ENCODE results near the gene RAB44.

DNA sequence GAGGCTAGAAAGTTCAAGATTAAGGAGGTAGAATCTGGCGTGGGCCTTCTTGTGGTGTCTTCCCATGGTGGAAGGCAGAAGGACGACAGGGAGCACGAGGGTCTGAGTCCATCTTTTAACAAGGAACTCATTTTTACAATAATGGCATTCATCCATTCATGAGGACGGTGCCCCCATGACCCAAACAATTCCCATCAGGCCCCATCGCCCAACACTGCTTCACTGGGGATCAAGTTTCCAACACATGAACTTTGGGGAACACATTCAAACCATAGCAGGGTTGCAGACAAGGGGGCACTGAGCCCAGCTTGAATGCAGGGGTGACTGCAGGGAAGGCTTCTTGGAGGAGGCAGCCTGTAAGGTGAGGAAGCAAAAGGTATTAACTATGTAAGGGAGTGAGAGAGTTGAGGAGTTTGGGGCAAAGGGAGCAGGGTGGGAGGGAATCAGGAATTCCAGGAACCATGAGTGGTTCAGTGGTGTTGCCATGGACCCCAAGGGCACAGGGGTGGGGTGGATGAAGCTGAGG is 5.5 kb downstream of the RAB44 start:
- TF ChIP-seq CTCF (IDR thresholded peaks at IDR 0.05) (no peak), POLR2A (IDR thresholded peaks at IDR 0.05) (no peak), EP300 (IDR thresholded peaks at IDR 0.05) (no peak)

All from tibial nerve (tissue), 4 donors.